NCI-H187 treated with DMSO at 0.1 percent for 48 hours (cell line): ENCODE measurements around the gene ANKRD39.

Experiments
- DNase-seq: peaks from one replicate; lab custom pipeline; 2025; lab: John Stamatoyannopoulos, UW

The ANKRD39 gene

DNA sequence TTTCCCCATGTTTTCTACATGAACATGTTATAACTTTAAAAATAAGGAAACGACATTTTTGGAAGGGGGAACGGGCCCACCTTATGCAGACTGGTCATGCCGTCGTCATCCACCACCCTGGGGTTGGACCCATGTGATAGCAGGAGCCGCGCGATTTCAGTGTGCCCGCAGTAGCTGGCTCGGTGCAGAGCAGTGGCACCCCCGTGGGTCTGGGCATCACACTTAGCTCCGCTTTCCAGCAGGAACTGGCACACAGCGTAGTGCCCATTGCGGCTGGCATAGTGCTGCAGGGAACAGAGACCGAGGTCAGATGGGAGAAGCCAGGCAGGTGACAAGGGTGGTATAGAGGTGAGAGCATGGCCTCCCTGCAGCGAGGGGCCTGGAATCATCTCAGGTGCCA lies 4.5 kb downstream of the ANKRD39 start:
- no peak for DNase-seq

DNA sequence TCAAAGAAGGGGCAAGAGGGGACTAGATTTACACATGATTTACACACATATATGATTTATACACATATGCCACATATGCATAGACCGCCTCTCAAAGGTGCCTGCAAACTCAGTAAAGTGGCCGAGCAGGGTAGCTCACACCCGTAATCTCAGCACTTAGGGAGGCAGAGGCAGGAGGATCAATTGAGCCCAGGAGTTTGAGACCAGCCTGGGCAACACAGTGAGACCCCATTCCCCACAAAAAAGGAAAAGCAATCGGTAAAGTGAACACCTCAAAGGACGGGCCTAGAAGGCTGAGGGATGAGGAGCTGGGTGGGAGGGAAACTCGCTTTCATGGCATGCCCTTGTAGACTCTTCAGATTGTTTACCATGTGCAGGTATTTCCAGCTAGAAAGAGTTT lies 5.1 kb downstream of the ANKRD39 start:
- DNase-seq: no peak

DNA sequence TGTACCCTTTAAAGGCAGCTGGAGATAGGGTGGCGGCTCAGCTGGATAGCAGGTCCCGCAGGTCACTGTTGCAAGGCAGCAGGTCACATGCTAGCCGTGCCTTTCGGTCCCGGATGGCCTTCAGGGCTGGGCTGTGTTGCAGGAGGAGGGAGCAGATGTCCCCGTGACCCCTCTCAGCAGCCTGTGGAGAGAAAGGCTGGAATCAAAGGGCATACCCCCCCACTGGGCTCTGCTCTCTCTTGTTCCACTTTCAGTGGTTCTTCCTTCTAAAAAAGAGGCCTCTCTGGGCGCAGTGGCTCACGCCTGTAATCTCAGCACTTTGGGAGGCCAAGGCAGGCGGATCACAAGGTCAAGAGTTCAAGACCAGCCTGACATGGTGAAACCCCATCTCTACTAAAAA lies 9.6 kb downstream of the ANKRD39 start:
- DNase-seq: no peak

DNA sequence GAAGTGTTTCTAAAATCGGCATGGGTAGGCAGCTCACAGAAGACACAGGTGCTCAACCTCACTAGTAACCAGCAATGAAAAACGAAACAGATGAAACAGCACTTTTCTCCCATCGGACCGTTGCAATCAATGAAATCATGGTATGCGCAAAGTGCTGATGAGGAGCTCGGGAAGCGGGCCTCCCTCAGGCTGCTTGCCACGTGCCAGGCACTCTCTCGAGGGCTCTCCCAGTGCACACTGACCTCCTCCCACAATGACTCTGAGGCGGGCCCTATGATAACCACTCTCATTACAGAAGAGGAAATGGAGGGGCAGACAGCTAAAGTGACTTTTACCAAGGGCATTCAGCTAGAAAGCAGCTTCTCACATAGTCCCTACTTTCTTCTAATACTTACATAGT lies 10.2 kb downstream of the ANKRD39 start:
- DNase-seq: no peak

DNA sequence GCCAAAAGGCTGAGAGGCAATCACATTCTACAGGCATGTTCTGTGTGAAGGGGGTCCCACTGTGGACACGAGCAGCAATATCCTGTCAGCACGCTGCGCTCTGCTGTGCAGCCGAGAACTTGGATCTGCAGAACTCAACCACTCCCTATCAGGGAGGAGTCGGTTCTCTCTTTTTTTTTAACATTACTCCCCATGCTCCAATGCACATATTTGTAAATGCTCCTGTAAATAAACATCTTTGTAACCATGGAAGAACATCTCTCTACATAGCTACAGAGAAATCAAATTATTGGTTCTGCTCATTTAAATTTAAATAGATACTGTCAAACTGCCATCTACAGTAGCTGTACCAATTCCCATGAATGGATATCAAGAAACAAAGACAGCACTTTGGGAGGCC lies 11.0 kb downstream of the ANKRD39 start:
- DNase-seq: no peak

DNA sequence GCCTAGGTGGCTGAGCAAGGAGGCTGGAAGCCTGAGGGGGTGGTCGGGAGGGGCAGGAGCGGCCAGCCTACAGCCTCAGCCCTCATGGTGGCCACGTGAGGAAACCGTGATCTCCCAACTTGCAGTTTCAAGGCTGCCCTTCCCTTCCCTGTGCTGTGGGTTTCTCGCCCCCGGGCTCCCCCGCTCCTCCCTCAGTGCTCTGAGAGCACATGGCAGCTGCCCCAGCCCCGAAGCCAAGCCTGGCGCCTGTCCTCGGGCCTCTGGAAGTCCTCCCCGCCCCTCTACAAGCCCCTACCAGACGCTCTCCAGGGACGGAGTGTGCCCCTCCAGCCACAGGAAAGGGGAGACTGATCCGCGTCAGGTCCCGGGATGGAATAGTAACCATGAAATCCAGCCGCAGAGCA lies 13.4 kb downstream of the ANKRD39 start:
- no peak for DNase-seq

DNA sequence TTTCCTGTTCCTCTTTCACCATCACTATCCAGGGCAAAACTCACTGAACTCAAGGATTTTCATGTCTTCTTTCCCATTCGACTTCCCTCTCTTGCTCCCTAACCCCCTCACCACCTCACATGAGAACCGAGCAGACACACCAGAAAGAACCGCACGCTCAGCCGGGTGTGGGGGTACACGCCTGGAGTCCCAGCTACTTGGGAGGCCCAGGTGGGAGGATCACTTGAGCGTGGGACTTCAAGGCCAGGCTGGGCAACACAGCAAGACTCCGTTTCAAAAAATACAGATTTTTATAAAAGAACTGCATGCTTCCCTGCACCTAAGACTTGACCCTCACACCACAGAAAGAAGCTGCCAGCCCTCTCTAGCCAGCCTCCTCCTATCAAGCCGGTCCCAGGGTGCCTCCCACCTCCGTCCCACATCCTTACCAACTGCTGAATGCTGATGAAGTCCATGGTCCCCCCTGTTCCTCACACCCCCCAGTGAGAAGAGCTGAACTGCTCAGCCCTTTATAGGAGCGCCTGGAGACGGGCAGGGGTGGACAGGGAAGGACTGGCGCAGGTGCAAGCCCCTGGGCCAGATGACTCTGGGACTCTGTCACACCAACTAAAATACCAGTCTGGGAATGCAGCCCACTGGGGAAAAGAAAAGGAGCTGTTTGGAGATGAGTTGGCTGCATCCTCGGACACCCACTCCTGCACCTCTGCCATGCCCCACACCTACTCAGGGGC lies 14.1 kb downstream of the ANKRD39 start, which contains the start of gene ANKRD23:
TSS of gene ANKRD23 (minus strand) at position 484 of the 731 bp plus-strand sequence. CDS start at position 455, 29 bp downstream.
- DNase-seq: no peak

DNA sequence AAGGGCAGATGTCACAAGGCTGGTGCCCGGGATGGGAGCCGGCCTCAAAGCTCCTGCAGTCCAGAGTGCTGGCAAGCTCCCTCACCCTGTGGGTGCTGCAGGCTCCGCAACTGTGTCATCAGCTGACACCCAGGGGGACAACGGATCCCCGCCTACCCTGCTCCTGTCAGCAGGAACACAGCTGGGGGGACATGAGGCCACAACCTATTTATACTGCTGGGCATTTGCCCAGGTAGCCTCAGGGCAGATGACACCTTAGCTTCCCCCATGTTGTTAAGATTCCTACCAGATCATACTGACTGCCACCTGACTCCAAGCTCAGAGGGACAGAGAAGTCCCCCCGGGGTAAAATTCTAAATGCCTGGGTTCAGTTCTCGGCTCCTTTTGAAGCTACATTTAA lies 15.2 kb downstream of the ANKRD39 start:
- no peak for DNase-seq

DNA sequence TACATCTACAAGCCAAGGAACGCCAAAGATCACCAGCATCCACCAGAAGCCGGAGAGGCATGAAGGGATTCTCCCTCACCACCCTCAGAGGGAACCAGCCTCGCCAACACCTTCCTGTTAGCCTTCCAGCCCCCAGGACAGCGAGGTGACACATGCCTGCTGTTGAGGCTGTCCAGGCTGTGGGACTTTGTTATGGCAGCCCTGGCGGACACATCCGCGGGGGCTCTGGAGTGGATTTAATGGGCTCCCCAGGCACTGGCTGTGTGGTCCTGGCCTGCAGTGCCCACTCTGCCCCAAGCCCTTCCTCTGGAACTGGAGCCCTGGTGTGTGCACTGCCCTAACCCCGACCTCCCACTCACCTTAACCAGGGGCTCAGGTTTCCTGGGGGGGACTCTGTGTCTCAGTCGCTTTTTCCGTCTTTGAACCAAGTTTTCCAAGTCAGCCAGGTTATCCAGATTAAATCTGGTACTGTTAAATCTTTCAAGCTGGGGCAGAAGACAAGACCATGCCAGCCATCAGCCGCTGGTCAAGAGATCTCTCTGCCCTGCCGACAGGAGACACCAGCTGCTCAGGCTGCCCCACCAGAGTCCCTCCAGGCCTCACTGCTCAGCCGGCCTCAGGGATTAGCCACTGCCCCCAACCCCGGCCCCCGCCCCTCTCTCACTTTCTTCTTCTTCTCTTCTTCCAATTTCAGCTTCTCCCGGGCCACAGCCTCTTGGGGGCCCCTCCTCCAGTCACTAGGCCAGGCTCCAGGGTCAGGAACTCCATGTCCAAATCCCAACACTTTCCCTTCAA lies 15.9 kb downstream of the ANKRD39 start:
- DNase-seq: no peak

DNA sequence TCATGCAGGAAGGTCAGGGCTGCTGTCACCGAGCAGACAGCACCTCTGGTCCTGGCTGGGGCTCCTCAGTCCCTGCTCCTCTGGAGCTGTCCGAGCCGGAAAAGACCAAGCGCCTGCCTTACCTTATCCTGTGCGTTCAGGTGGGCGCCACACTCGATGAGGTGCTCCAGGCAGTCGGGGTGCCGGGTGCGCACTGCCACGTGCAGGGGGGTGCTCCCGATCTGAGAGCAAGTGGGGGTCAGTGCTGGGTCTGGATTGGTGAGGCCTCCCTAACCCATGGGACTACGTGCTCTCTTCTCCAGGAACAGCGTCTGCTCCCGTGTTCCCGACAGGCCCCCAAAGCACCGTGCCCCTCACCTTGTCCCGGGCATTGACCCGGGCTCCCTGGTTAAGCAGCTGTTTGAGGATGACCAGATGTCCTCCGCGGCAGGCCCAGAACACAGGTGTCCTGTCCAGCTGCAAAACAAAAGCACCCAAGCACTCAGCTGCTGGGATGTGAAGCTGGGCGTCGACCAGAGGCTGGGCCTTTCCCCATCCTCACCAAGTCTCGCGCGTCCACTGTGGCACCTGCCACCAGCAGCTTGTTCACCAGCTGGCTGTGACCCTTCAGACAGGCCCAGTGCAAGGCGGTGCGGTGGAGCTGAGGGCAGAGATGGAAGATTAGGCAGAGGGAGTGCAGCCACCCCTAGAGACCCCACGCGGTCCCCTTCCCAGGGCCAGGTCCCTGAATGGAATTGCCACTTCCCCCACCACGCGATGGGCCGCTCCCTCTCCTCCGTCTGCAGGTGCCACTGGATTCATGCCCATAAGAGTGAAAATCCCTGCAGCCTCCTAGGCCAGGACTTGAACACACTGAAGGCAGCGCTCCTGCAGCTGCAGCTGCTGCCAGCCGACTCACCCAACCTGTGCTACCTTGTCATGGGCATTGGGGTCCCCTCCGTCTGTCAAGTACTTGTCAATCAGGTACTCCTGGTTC lies 17.7 kb downstream of the ANKRD39 start:
- no peak for DNase-seq

DNA sequence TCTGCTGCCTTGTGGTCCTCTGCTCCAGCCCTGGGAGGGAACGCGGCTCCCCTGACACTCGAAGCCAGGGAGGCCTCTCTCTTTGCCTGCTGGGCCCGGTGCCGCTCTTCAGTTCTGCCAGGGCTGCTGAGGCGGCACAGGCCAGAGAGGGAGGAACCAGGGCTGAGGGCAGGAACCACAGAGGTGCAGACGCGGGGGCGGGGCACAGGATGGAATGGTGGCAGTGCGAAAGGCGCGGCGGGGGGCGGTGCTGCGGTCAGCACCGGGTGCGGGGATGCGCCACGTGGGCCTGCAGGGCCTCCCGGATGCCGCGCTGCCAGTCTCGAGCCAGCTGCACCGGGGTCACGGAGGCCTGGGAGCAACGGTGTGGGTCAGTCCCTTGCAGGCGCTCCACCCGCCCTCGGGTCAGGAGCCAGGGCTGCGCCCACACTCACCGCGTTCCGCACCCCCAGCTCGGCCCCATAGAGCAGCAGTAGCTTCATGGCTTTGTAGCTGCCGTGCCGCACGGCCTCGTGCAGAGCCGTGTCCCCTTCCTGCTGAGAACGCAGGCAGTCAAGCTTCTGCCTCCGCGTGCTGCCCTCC lies 18.4 kb downstream of the ANKRD39 start:
- DNase-seq: no peak

DNA sequence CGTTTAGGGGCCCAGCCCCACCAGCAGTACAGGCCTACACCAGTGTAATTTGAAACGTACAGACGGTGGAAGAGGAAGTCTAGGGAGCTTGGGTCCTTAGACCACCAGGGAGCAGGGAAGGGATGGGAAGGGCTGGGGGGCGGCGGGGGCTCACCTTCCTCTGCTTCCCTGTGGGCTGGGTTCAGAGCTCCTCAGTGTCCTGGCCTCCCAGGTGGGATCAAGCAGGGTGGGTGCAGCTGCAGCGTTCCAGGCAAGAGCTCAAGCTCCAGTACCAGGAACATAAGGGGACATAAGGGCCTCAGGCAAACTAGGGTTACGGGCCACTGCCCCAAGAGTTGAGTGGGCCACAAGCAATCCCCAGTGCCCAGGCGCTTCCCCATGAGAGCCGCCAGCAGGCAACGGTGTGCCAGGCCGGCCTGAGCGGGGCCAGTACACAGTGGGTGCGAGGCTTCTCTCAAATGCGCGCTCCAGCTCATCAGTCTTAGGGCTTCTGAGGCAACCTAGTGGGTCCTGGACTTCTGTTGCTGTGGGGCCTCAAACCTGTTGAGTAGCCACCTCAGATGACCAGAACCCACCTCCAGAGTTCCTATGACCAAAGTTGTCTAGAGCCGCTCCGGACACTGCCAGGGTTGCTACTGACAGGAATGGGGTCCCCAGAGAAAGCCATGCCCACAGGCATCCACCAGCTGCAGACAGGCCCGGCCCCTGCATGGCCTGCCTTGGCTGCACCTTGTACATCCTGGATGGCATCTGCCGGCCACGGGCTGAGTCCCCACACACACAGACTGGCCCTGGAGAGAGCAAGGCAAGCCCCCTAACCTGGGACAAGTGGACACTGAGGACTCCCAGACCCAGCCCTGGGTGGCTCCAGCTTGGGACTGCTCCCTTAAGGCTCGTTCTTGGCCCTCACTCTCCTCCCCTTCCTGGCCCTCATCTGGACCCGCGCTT lies 19.2 kb downstream of the ANKRD39 start:
- DNase-seq: no peak

DNA sequence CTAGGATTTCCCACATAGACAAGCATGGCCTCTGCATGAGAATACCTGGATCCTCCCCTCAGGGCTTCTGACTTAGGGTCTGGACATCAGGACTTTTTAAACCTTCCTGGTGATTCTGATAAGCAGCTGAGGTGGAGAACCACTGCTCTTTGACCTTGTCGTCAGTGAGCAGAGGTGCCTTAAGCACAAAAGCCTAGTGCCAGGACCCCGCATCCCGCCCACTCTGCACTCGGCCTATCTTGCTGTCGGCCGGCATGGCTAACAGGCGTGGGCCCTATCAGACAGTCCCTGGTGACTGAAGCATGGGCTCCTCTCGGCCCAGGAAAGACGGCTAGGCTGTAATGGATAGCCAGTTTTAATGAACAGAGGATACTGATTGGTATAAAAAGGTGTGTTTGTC lies 20.2 kb downstream of the ANKRD39 start:
- DNase-seq: no peak

DNA sequence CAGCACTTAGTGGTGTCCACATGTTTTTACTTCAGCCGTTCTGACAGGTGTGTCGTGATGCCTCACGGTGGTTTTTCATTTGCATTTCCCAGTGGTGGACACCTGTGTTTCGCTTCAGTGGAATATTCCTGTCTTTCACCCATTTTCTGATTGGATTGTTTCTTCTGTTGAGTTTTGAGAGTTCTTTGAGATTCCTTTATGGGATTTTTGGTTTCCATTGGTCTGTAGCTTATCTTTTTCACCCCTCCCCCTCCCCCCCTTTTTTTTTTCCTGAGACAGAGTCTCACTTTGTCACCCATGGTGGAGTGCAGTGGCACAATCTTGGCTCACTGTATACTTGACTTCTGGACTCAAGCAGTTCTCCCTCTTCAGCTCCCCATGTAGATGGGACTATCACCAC lies 22.0 kb downstream of the ANKRD39 start:
- DNase-seq: no peak

DNA sequence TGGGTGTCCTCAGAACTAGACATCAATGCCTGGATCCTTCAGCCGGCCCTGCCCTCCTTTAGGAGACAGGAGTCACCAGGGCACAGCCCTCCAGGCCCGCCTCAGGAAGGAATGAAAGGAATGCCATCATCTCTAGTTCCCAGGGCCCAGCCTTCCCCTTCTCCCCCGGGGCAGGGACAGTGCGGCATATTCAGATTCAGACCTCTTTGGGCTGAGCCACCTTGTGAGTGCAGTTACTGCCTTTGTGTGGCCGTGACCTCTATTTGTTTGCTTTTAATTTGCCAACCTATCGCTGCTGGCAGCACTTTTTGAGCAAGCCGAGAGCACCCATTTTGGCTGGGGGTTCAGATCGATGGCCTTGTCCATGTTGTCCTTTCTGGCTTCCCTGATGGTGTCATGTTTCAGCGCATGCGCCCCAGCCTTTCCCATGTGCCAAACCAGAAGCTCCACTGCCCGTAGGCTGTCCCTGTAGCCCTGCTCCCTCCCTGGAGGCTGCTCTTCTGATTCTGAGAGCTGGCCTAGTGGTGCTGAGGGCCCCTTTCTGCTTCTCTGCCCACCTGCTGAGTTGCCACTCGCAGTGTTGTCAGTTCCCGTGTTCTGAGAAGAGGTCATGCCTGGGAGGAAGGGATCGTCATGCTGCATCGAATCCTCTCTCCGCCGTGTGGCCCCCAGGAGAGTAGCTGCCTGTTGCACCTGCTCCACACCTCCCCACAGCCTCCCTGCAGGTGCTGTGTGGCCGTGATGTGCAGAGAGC lies 24.9 kb downstream of the ANKRD39 start:
- DNase-seq: peak; percentile 97

DNA sequence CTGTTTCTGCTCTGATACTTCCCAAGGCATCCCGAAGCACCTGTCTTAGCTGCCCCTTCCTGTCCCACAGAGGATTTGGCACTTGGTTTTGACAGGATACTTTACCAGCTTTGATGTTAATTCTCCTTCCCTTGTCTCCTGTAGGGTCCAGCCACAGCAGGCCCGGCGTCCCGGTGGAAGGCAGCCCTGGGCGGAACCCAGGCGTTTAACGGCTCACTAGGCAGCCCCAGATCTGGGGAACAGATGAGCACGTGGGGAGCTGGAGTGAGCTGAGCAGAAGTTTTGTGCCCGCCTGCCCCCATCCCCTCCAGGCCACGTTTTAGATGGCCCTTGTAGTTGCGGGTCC lies 25.4 kb downstream of the ANKRD39 start:
- DNase-seq: no peak

DNA sequence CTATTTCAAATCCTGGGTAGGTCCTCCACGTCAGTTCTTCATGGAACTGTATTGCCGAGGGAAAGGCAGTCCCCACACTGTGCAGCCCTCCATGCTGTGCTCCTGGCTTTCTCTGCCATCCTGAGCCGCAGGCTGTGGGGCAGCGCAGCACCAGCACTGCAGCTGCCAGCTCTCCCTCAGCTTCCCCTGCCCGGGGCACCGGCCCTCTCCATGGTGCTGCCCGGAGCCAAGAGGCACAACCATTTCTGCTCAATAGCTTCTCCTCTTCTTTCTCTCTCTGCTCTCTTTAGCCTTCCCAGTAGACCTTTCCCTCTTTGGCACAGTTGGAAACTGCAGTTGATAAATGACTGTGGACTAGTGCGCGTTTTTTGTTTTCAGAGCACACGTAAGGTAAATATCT lies 26.1 kb downstream of the ANKRD39 start:
- DNase-seq: no peak

DNA sequence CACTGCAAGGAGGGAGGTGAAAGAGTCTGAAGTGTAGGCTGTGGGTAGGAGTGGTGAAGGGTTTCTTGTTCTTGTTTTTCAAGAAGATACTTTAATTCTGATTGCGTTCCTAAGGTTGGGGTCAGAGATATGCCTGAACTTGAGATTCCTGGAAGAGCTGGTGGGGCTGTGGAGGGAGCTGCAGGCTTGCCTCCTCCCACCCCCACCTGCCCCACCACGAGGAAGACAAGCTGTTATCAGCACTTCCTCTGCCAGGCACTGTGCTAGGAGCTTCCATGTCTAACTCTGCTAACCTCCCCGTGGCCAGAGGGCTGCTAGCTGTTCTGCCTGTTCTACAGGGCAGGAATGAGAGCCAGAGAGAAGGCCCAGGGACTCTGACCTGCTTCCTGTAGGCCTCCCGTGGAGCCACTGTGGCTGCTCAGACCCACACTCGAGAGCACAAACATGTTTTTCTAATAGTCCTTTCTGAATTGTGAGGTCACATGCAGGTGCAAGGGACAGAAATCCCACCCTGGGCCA lies 27.7 kb downstream of the ANKRD39 start:
- no peak for DNase-seq

DNA sequence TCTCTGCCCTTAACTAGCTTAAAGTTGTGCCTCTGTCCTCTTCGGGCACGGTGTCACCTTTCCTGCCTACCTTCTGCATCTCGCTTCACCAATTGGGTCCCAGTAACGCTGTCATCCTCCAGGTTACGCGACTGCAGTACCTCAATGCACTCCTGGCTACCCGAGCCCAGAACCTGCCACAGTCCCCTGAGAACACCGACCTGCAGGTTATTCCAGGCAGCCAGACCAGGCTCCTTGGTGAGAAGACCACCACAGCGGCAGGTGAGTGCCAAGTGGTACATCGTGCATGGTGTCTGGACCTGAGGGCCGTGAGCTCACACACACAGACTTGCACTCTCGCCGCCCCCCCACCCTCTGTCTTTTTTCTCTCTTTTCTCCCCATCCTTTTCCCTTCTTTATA lies 28.9 kb downstream of the ANKRD39 start:
- no peak for DNase-seq

DNA sequence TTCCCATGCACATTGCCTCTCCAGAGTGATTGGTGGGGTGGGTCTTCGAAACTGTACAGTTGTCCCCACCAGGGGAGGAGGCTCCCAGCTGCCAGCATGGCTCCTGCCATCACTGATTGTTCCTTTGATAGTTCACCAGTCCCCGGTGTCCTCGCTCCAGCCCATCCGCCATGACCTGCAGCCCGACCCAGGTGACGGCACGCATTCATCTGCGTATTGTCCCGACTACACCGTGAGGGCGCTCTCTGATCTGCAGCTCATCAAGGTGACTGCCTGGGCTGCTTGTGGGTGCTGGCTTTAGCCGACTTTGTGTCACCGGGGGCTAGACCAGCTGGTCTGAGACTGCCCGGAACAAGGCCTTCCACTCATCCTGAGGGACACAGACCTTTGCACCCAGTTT lies 29.4 kb downstream of the ANKRD39 start:
- no peak for DNase-seq
